Prostate gland (tissue), 2 donors: ENCODE data around the gene DPYD. TPM values are rescaled to one million over a fixed set of nuclear protein-coding genes. Genes with fewer than 3 reads are reported as not detected.

Experiments
- DNase-seq: peaks from one replicate; pipeline ENCODE4 v3.0.0-alpha.2; 2019; ENCODE audit warnings: low spot score
- H3K27ac ChIP-seq, 2 donors: fragments of 200-600 bp; sonication (generic); 2 replicates each; pipeline ENCODE4 v1.5.1; 2017 to 2019
- H3K27me3 ChIP-seq: fragments of 200-600 bp; sonication (generic); replicated peaks from 2 replicates; pipeline ENCODE4 v1.5.1; 2019; ENCODE audit not compliant: insufficient read depth
- H3K36me3 ChIP-seq, 2 donors: fragments of 200-600 bp; sonication (generic); 1 replicate in 1 of 2; 2 replicates in 1 of 2; pipeline versions ENCODE4 v1.5.1 to v1.8.1; 2017 to 2019
- H3K4me1 ChIP-seq: fragments of 200-600 bp; sonication (generic); replicated peaks from 2 replicates; pipeline ENCODE4 v1.5.1; 2019
- H3K4me3 ChIP-seq, 2 donors: fragments of 200-600 bp; sonication (generic); 2 replicates each; pipeline ENCODE4 v1.5.1; 2017 to 2019
- H3K9me3 ChIP-seq: fragments of 200-600 bp; sonication (generic); 2 replicates; pipeline ENCODE4 v1.5.1; 2017
- CTCF ChIP-seq, 4 experiments: fragments of 200-600 bp in 2 of 4; fragments of 450-650 bp in 2 of 4; sonication (generic) in 2 of 4; IDR thresholded peaks; 1 replicate in 3 of 4; 2 replicates in 1 of 4; pipeline ENCODE4 v1.5.1; 2016 to 2019; ENCODE audit warnings: antibody characterized with exemption in 4 of 4, mild to moderate bottlenecking in 2 of 4, moderate library complexity in 2 of 4
- POLR2A ChIP-seq: fragments of 450-650 bp; IDR thresholded peaks from one replicate; pipeline ENCODE4 v1.6.1; 2016; ENCODE audit warnings: antibody characterized with exemption, mild to moderate bottlenecking
- POLR2AphosphoS5 ChIP-seq: sonication (generic); formaldehyde crosslinking; IDR thresholded peaks from one replicate; pipeline ENCODE4 v1.6.1; 2017; ENCODE audit warnings: antibody characterized with exemption
- WGBS: methylation state at CpG from one replicate; pipeline ENCODE4 v1.1.5; 2018; 5-methylcytosine and 5-hydroxymethylcytosine counted together
- intact Hi-C: fragments of 100-400 bp; cut with DNase I; formaldehyde crosslinking; loops from one replicate; pipeline ENCODE4 v1.14.2; 2022
- total RNA-seq, 2 donors: library from RNA; depleted of rRNA; stranded (reverse); fragments of >200 nt; gene quantifications; one replicate each; pipeline ENCODE4 v1.1.0, GENCODE V29; 2016

Gene DPYD
- total RNA-seq, 2 donors from 2014 or later: 18.2 to 19.7 TPM

GRCh38 chr1:97926017-97926708 is 5.3 kb upstream of the DPYD start:
- H3K27me3 ChIP-seq: no peaks in the 10 kb centered on the region
- intact Hi-C loops: no loop called here
- H3K4me1 ChIP-seq: no peaks in the 10 kb centered on the region

GRCh38 chr1:97925151-97925550 is 4.3 kb upstream of the DPYD start:
- Histone ChIP-seq H3K4me1 (no peaks in the 10 kb centered on the region), H3K4me3 (no peak overlapping the region), H3K27ac (no peak overlapping the region), H3K27me3 (no peaks in the 10 kb centered on the region), H3K36me3 (no peaks in the 10 kb centered on the region), H3K9me3 (no peaks in the 10 kb centered on the region)
- TF ChIP-seq CTCF (IDR thresholded peaks at IDR 0.05) (no peak), POLR2A (no peak), POLR2AphosphoS5 (no peak)
- DNase-seq: no peak
- intact Hi-C loops: no loop called here

More at GRCh38 chr1:97926017-97926708, 5.3 kb upstream of the DPYD start:
- Histone ChIP-seq H3K36me3 (no peaks in the 10 kb centered on the region), H3K9me3 (no peaks in the 10 kb centered on the region), H3K27ac (no peak overlapping the region), H3K4me3 (no peak overlapping the region)
- DNase-seq: no peak
- WGBS: 58% methylated on average over 3 of the region's 3 CpGs
- TF ChIP-seq CTCF (IDR thresholded peaks at IDR 0.05) (no peak), POLR2A (no peak), POLR2AphosphoS5 (no peak)

GRCh38 chr1:97923811-97924210 is 3.0 kb upstream of the DPYD start:
- 84% methylated on average over 2 of the region's 2 CpGs for WGBS
- Histone ChIP-seq H3K27ac (no peak overlapping the region), H3K9me3 (no peaks in the 10 kb centered on the region), H3K36me3 (no peaks in the 10 kb centered on the region), H3K4me3 (no peak overlapping the region), H3K4me1 (no peaks in the 10 kb centered on the region), H3K27me3 (no peaks in the 10 kb centered on the region)
- DNase-seq: no peak
- intact Hi-C loops: no loop called here
- TF ChIP-seq POLR2A (no peak), POLR2AphosphoS5 (no peak), CTCF (IDR thresholded peaks at IDR 0.05) (no peak)

GRCh38 chr1:97920276-97920831 is 480 bp downstream of the DPYD start:
- intact Hi-C loops: no loop called here
- Histone ChIP-seq H3K36me3 (no peaks in the 10 kb centered on the region), H3K27ac (peak overlapping the region; percentile 91), H3K9me3 (no peaks in the 10 kb centered on the region), H3K4me3 (peak overlapping the region; percentile 64 to 70), H3K27me3 (no peaks in the 10 kb centered on the region), H3K4me1 (no peaks in the 10 kb centered on the region)
- WGBS: 2% methylated on average over 24 of the region's 24 CpGs
- no peak for DNase-seq
- no peak for TF ChIP-seq POLR2A
- no peak for TF ChIP-seq POLR2AphosphoS5
- no peak for TF ChIP-seq CTCF (IDR thresholded peaks at IDR 0.05)
